H1 (cell line): ENCODE results near the gene PRG2. TPM values are rescaled to one million over a fixed set of nuclear protein-coding genes. Genes with fewer than 3 reads are reported as not detected.
A peak's percentile ranks its signal among the peaks of the same experiment; 100 is the strongest.

Source experiments
- CTCF ChIA-PET: fragments of 300-600 bp; sonication (Branson Sonifier 250); formaldehyde crosslinking; loops from one replicate; lab custom pipeline; 2021; ENCODE audit not compliant: partially characterized antibody; lab: Charles Lee
- POLR2A ChIA-PET: fragments of 300-600 bp; sonication (Branson Sonifier 250); formaldehyde crosslinking; loops from one replicate; lab custom pipeline; 2021; ENCODE audit warnings: inconsistent platforms; ENCODE audit not compliant: partially characterized antibody; lab: Charles Lee
- DNase-seq, 2 experiments: peaks; one replicate each; pipeline versions ENCODE4 v3.0.0 to v3.0.0-alpha.2; 2010 to 2022; ENCODE audit warnings: low spot score in 2 of 2, low read depth in 1 of 2, mixed read lengths in 1 of 2
- FAIRE-seq: peaks from 2 replicates; lab custom pipeline; 2011; peaks lifted over from hg19 to GRCh38; lab: Jason Lieb, UNC
- H2AFZ ChIP-seq: 2 replicates; pipeline ENCODE4 v1.8.1; 2012; ENCODE audit warnings: low read length, inconsistent platforms
- H2AK5ac ChIP-seq: 2 replicates; pipeline ENCODE4 v1.6.1; 2013; ENCODE audit warnings: low read depth, low read length
- H2BK120ac ChIP-seq: replicated peaks from 2 replicates; pipeline ENCODE3; 2013; ENCODE audit warnings: low read depth, low read length, inconsistent platforms
- H2BK12ac ChIP-seq: 2 replicates; pipeline ENCODE4 v1.6.1; 2013; ENCODE audit warnings: low read depth, low read length
- H2BK15ac ChIP-seq: 2 replicates; pipeline ENCODE4 v1.6.1; 2013; ENCODE audit warnings: low read length
- H2BK20ac ChIP-seq: 2 replicates; pipeline ENCODE4 v1.6.1; 2013; ENCODE audit warnings: low read length
- H2BK5ac ChIP-seq: 2 replicates; pipeline ENCODE4 v1.6.1; 2013; ENCODE audit warnings: low read depth, low read length
- H3K14ac ChIP-seq: 2 replicates; pipeline ENCODE4 v1.6.1; 2013; ENCODE audit warnings: inconsistent platforms; ENCODE audit not compliant: insufficient read length
- H3K18ac ChIP-seq: 2 replicates; pipeline ENCODE4 v1.6.1; 2013; ENCODE audit warnings: low read length; ENCODE audit errors: extremely low read depth
- H3K23ac ChIP-seq: 2 replicates; pipeline ENCODE4 v1.6.1; 2013; ENCODE audit warnings: inconsistent platforms; ENCODE audit not compliant: insufficient read length
- H3K23me2 ChIP-seq: 2 replicates; pipeline ENCODE4 v1.6.1; 2013; ENCODE audit warnings: low read depth, low read length
- H3K27ac ChIP-seq: 2 replicates; pipeline ENCODE4 v1.6.1; 2011; ENCODE audit warnings: low read depth, low read length, inconsistent platforms
- H3K27me3 ChIP-seq, 4 experiments: replicated peaks in 1 of 4; 1 replicate in 1 of 4; 2 replicates in 3 of 4; pipeline versions ENCODE4 v1.6.1 to v1.8.1; 2011 to 2013; ENCODE audit warnings: low read length in 3 of 4, mild to moderate bottlenecking in 3 of 4, inconsistent platforms in 2 of 4, mixed read lengths in 2 of 4, moderate library complexity in 1 of 4; ENCODE audit not compliant: control insufficient read depth in 3 of 4, insufficient read depth in 3 of 4; ENCODE audit errors: extremely low read depth in 1 of 4
- H3K36me3 ChIP-seq, 4 experiments: 2 replicates each; pipeline versions ENCODE4 v1.6.1 to v1.8.1; 2011 to 2013; ENCODE audit warnings: mild to moderate bottlenecking in 4 of 4, low read length in 3 of 4, moderate library complexity in 2 of 4, control low read depth in 1 of 4, inconsistent platforms in 1 of 4; ENCODE audit not compliant: insufficient read depth in 4 of 4, control insufficient read depth in 2 of 4
- H3K4ac ChIP-seq: replicated peaks from 2 replicates; pipeline ENCODE3; 2013; ENCODE audit warnings: low read length, low read depth, mixed read lengths, inconsistent platforms; ENCODE audit not compliant: insufficient read length
- H3K4me1 ChIP-seq, 4 experiments: replicated peaks in 1 of 4; 1 replicate in 1 of 4; 2 replicates in 3 of 4; pipeline versions ENCODE4 v1.6.1 to v1.8.1; 2011 to 2013; ENCODE audit warnings: low read length in 3 of 4, inconsistent platforms in 2 of 4, mixed read lengths in 1 of 4; ENCODE audit not compliant: insufficient read depth in 4 of 4, control insufficient read depth in 3 of 4
- H3K4me2 ChIP-seq, 2 experiments: 2 replicates each; pipeline versions ENCODE4 v1.6.1 to v1.8.1; 2011 to 2013; ENCODE audit warnings: low read depth in 2 of 2, low read length in 2 of 2, control low read depth in 1 of 2, inconsistent platforms in 1 of 2, mild to moderate bottlenecking in 1 of 2; ENCODE audit not compliant: insufficient read depth in 1 of 2
- H3K4me3 ChIP-seq, 4 experiments: fragments of 200-600, 300-600 bp in 1 of 4; sonication (generic), shearing (Covaris generic), sonication (Bioruptor Twin) in 1 of 4; 2 replicates each; pipeline versions ENCODE4 v1.5.1 to v1.8.1; 2011 to 2016; ENCODE audit warnings: low read length in 4 of 4, low read depth in 3 of 4, control low read depth in 2 of 4, inconsistent platforms in 2 of 4, mild to moderate bottlenecking in 2 of 4, mixed read lengths in 1 of 4, moderate library complexity in 1 of 4; ENCODE audit not compliant: insufficient read depth in 2 of 4; ENCODE audit errors: extremely low read depth in 1 of 4
- H3K56ac ChIP-seq: replicated peaks from 2 replicates; pipeline ENCODE3; 2013; ENCODE audit warnings: low read depth, mild to moderate bottlenecking, mixed read lengths, low read length, inconsistent platforms; ENCODE audit not compliant: insufficient read length
- H3K79me1 ChIP-seq: 2 replicates; pipeline ENCODE4 v1.6.1; 2013; ENCODE audit warnings: low read depth, low read length, control low read depth
- H3K79me2 ChIP-seq, 2 experiments: 2 replicates each; pipeline versions ENCODE4 v1.6.1 to v1.8.1; 2012 to 2013; ENCODE audit warnings: low read length in 2 of 2, mild to moderate bottlenecking in 2 of 2, inconsistent platforms in 1 of 2; ENCODE audit not compliant: insufficient read depth in 2 of 2, control insufficient read depth in 1 of 2
- H3K9ac ChIP-seq, 4 experiments: replicated peaks in 1 of 4; 1 replicate in 1 of 4; 2 replicates in 3 of 4; pipeline versions ENCODE4 v1.6.1 to v1.8.1; 2011 to 2013; ENCODE audit warnings: low read depth in 3 of 4, low read length in 3 of 4, control low read depth in 2 of 4, mild to moderate bottlenecking in 2 of 4, moderate library complexity in 2 of 4, inconsistent platforms in 1 of 4; ENCODE audit errors: extremely low read depth in 1 of 4
- H3K9me3 ChIP-seq, 2 experiments: 2 replicates each; pipeline versions ENCODE4 v1.6.1 to v1.8.1; 2012 to 2013; ENCODE audit warnings: mild to moderate bottlenecking in 2 of 2, moderate library complexity in 2 of 2, control low read depth in 1 of 2, inconsistent platforms in 1 of 2, low read depth in 1 of 2, low read length in 1 of 2, mixed read lengths in 1 of 2; ENCODE audit not compliant: insufficient read depth in 2 of 2
- H4K20me1 ChIP-seq, 2 experiments: replicated peaks in 1 of 2; 2 replicates each; pipeline versions ENCODE3 to v1.8.1; 2011 to 2013; ENCODE audit warnings: inconsistent platforms in 2 of 2, low read length in 2 of 2, mild to moderate bottlenecking in 1 of 2; ENCODE audit not compliant: insufficient read depth in 2 of 2, control insufficient read depth in 1 of 2
- H4K5ac ChIP-seq: 2 replicates; pipeline ENCODE4 v1.6.1; 2013; ENCODE audit warnings: low read length, low read depth, mixed read lengths, inconsistent platforms; ENCODE audit not compliant: insufficient read length
- H4K8ac ChIP-seq: 2 replicates; pipeline ENCODE4 v1.8.0; 2013; ENCODE audit warnings: mild to moderate bottlenecking, moderate library complexity, low read length, inconsistent platforms; ENCODE audit not compliant: insufficient read depth; ENCODE audit errors: extremely low read depth
- H4K91ac ChIP-seq: replicated peaks from 2 replicates; pipeline ENCODE3; 2013; ENCODE audit warnings: low read length, mixed read lengths, inconsistent platforms; ENCODE audit not compliant: insufficient read length
- BRCA1 ChIP-seq: IDR thresholded peaks from 2 replicates; pipeline ENCODE4 v1.6.1; 2012; ENCODE audit warnings: low read depth, low read length, improper control_type of control experiment
- CHD1 ChIP-seq: IDR thresholded peaks from 2 replicates; pipeline ENCODE4 v1.6.1; 2012; ENCODE audit warnings: low read depth, low read length, improper control_type of control experiment
- CTBP2 ChIP-seq: IDR thresholded peaks from 2 replicates; pipeline ENCODE4 v1.7.0; 2011; ENCODE audit warnings: borderline replicate concordance, mild to moderate bottlenecking, moderate library complexity, mixed read lengths, low read length; ENCODE audit not compliant: insufficient read depth, insufficient read length
- GABPA ChIP-seq: IDR thresholded peaks from 2 replicates; pipeline ENCODE4 v1.6.1; 2011; ENCODE audit warnings: mild to moderate bottlenecking, low read length, moderate library complexity, borderline replicate concordance; ENCODE audit not compliant: insufficient read depth
- HDAC2 ChIP-seq, 2 experiments: fragments of 300-600 bp in 1 of 2; sonication (generic) in 1 of 2; IDR thresholded peaks; 2 replicates each; pipeline ENCODE4 v1.6.1; 2011 to 2012; ENCODE audit warnings: low read depth in 2 of 2, low read length in 2 of 2, mild to moderate bottlenecking in 2 of 2, moderate library complexity in 2 of 2, borderline replicate concordance in 1 of 2, inconsistent platforms in 1 of 2
- KDM4A ChIP-seq: IDR thresholded peaks from one replicate; pipeline ENCODE4 v1.7.1; 2012; ENCODE audit warnings: low read depth, mild to moderate bottlenecking, moderate library complexity, low read length, inconsistent platforms; ENCODE audit not compliant: severe bottlenecking
- POLR2A ChIP-seq, 2 experiments: IDR thresholded peaks; 1 replicate in 1 of 2; 2 replicates in 1 of 2; pipeline ENCODE4 v1.6.1; 2011; ENCODE audit warnings: low read depth in 2 of 2, low read length in 2 of 2, mild to moderate bottlenecking in 2 of 2; ENCODE audit errors: control extremely low read depth in 1 of 2
- POU5F1 ChIP-seq: IDR thresholded peaks from 2 replicates; pipeline ENCODE4 v1.6.1; 2011; ENCODE audit warnings: low read depth, mild to moderate bottlenecking, low read length, moderate library complexity
- SRF ChIP-seq: IDR thresholded peaks from 2 replicates; pipeline ENCODE4 v1.6.1; 2011; ENCODE audit warnings: mild to moderate bottlenecking, low read depth, low read length, moderate library complexity
- TAF7 ChIP-seq: optimal IDR thresholded peaks from 2 replicates; pipeline ENCODE3; 2011; ENCODE audit warnings: low read depth, mild to moderate bottlenecking, inconsistent platforms, low read length, moderate library complexity, borderline replicate concordance
- YY1 ChIP-seq: IDR thresholded peaks from 2 replicates; pipeline ENCODE4 v1.6.1; 2011; ENCODE audit warnings: low read depth, mild to moderate bottlenecking, low read length
- WGBS, 2 experiments: shearing (Covaris generic) in 1 of 2; methylation state at CpG; one replicate each; pipeline versions ENCODE4 v1.1.6 to v1.1.7; 2013 to 2015; ENCODE audit warnings: low lambda C conversion rate in 2 of 2, mixed read lengths in 2 of 2, inconsistent platforms in 1 of 2, low coverage in 1 of 2, missing lambda C conversion rate in 1 of 2; ENCODE audit not compliant: insufficient replicate concordance in 2 of 2, insufficient coverage in 1 of 2, insufficient read length in 1 of 2; ENCODE audit errors: extremely low coverage in 1 of 2, missing lambda C conversion rate in 1 of 2; 5-methylcytosine and 5-hydroxymethylcytosine counted together
- polyA plus RNA-seq, 7 experiments: library from polyadenylated mRNA; depleted of rRNA in 3 of 7; stranded (reverse) in 5 of 7; unstranded in 2 of 7; fragments of >200 nt in 5 of 7; fragments of 200-250 nt in 2 of 7; gene quantifications; 1 replicate in 5 of 7; 2 replicates in 1 of 7; 4 replicates in 1 of 7; pipeline versions ENCODE4 v1.2.1 to v1.2.3, GENCODE V29; 2011 to 2013; ENCODE audit warnings: missing spikeins in 2 of 7, mixed read lengths in 2 of 7
- total RNA-seq: library from RNA; stranded (reverse); fragmentation: NEBNext Ultra II Directional; extraction: Animal tissue kit (Norgen Biotek cat#: 25700); gene quantifications from 2 replicates; pipeline ENCODE4 v1.2.1, GENCODE V29; 2021
- TF ChIP-seq, protein P1 (sequence below): IDR thresholded peaks from 2 replicates; pipeline ENCODE4 v1.6.1; 2012; ENCODE audit warnings: low read length, inconsistent platforms

The PRG2 gene
- total and polyA plus RNA-seq, 2 of the 8 experiments (the other 6 are each of a cell fraction or from before 2014, with no cell fraction given): 0.32 TPM; not detected in 1

DNA sequence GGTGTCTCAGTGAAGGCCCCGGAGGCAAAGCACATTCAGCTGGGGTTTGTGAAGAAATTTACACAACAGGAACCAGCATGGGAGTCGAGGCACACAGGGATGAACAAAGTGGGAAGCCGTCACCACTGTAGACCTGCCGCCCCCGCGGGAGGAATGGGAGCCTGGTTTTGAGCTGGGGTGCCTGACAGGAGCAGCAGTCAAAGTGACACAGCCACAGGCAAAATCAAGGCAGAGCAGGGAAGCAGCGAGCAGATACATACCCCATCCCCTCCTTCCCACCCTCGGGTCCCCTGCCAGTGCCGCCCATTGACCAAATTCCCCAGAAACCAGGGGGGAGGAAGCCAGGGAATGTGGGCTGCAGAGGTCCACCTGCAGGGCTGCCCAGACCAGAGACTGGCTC is 31.5 kb downstream of the PRG2 start:
- peaks cover 0 to 6% (median 1%) of the 10 kb centered on the region in 4 experiments; a peak in 3 of 7 replicates for H3K4me1 ChIP-seq
- H3K36me3 ChIP-seq: no peaks in the 10 kb centered on the region
- H3K79me2 ChIP-seq: no peaks in the 10 kb centered on the region
- no peak overlapping the region for H3K14ac ChIP-seq
- H3K23me2 ChIP-seq: no peaks in the 10 kb centered on the region; the same call in 1 of the 2 replicates
- 0 out of 2 replicates have a peak overlapping the region, but pooled peaks have one; percentile 24 for H2BK5ac ChIP-seq
- H2BK20ac ChIP-seq: no peak overlapping the region
- no peak overlapping the region for H2BK12ac ChIP-seq
- no peak overlapping the region for H4K8ac ChIP-seq
- no peak overlapping the region for H2BK120ac ChIP-seq
- no peak overlapping the region for H2BK15ac ChIP-seq
- 83% methylated on average over 8 of the region's 9 CpGs; no CpG with 5 or more reads in 1 of the 2 experiments for WGBS, 2 experiments
- no peak overlapping the region for H2AK5ac ChIP-seq
- ChIA-PET POLR2A (interaction anchor here (1.6 kb wide), 1 partner anchor 47 kb away, joined by 5 read pairs; no protein-coding TSS in a partner anchor), CTCF (interaction anchor here (0.5 to 4.9 kb wide), 10 partner anchors 8 to 167 kb away, joined by 3 to 24 read pairs (median 6); no protein-coding TSS in a partner anchor)
- H3K18ac ChIP-seq: no peak overlapping the region
- no peaks in the 10 kb centered on the region for H4K20me1 ChIP-seq
- no peak overlapping the region for H3K56ac ChIP-seq
- no peak overlapping the region for H3K4me2 ChIP-seq
- no peak for FAIRE-seq
- no peak overlapping the region for H3K23ac ChIP-seq
- no peak overlapping the region for H3K4me3 ChIP-seq
- H2AFZ ChIP-seq: no peak overlapping the region
- H3K9ac ChIP-seq: no peak overlapping the region
- no peaks in the 10 kb centered on the region; a peak in 1 of 7 replicates for H3K27me3 ChIP-seq
- no peaks in the 10 kb centered on the region for H3K9me3 ChIP-seq
- H3K4ac ChIP-seq: no peak overlapping the region
- no peak overlapping the region for H3K27ac ChIP-seq
- no peak overlapping the region for H4K5ac ChIP-seq
- no peak overlapping the region for H4K91ac ChIP-seq
- no peak for DNase-seq
- H3K79me1 ChIP-seq: no peaks in the 10 kb centered on the region
- TF ChIP-seq POLR2A (IDR thresholded peaks at IDR 0.05; ENCODE audit: control extremely low read depth in 1 of 2, low read depth in 2 of 2, low read length in 2 of 2) (no peak), GABPA (no peak), TAF7 (no peak), CTBP2 (no peak), HDAC2 (IDR thresholded peaks at IDR 0.05; ENCODE audit: borderline replicate concordance in 1 of 2, low read depth in 2 of 2, low read length in 2 of 2) (no peak), POU5F1 (no peak), KDM4A (no peak), CHD1 (no peak), YY1 (no peak), SRF (no peak), BRCA1 (no peak)
- TF ChIP-seq, protein P1, sequence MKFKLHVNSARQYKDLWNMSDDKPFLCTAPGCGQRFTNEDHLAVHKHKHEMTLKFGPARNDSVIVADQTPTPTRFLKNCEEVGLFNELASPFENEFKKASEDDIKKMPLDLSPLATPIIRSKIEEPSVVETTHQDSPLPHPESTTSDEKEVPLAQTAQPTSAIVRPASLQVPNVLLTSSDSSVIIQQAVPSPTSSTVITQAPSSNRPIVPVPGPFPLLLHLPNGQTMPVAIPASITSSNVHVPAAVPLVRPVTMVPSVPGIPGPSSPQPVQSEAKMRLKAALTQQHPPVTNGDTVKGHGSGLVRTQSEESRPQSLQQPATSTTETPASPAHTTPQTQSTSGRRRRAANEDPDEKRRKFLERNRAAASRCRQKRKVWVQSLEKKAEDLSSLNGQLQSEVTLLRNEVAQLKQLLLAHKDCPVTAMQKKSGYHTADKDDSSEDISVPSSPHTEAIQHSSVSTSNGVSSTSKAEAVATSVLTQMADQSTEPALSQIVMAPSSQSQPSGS: no peak
